ENCODE data around the gene BTN1A1.

DNA sequence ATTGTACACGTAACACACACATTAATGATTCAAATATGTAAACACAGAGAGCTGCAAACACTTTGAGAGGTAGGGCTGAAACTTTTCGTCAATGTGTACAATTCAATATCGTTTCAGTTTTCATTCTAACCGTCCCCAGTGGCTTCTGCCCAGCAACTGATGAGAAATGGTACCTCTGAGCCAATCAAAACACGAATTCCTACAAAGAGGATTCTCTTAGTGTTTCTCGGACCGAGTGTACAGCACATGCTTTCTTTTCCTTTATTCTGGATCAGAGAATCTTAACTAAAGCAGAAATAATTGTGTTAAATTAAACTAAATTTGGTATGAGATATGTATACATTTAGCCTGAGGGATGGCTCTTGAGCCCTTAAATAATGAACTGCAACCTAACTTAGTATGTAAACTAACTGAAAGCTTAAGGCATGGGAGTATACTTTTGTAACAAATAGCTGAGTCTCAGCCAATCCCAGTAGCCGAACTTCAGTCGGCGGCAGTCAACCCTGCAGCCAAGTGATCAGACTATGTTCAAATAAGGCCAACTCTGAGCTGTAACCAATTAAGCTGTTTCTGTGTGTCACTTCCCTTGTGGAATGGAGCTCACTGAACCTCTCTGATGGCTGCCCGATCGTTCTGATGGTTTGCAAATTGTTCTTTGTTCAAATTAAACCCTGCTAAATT is 26.2 kb upstream of the BTN1A1 start:
- TF ChIP-seq CTCF (IDR thresholded peaks at IDR 0.05) (no peak), POLR2AphosphoS5 (IDR thresholded peaks at IDR 0.05) (peak; percentile 94), POLR2A (IDR thresholded peaks at IDR 0.05) (peak; percentile 49 to 71)
